ENCODE results near the gene EVI5L.

EVI5L gene

GRCh38 chr19:7863157-7863970 lies 33.3 kb downstream of the EVI5L start:
- Histone ChIP-seq H3K9me3 (no peaks in the 10 kb centered on the region), H3K36me3 (no peaks in the 10 kb centered on the region), H3K27me3 (no peaks in the 10 kb centered on the region), H3K4me3 (ENCODE audit: low read depth, low read length) (no peak overlapping the region), H3K4me1 (peaks cover 7% of the 10 kb centered on the region; the same call in 1 of the 2 replicates)
- DNase-seq = peak; percentile 21
- TF ChIP-seq, protein P1, sequence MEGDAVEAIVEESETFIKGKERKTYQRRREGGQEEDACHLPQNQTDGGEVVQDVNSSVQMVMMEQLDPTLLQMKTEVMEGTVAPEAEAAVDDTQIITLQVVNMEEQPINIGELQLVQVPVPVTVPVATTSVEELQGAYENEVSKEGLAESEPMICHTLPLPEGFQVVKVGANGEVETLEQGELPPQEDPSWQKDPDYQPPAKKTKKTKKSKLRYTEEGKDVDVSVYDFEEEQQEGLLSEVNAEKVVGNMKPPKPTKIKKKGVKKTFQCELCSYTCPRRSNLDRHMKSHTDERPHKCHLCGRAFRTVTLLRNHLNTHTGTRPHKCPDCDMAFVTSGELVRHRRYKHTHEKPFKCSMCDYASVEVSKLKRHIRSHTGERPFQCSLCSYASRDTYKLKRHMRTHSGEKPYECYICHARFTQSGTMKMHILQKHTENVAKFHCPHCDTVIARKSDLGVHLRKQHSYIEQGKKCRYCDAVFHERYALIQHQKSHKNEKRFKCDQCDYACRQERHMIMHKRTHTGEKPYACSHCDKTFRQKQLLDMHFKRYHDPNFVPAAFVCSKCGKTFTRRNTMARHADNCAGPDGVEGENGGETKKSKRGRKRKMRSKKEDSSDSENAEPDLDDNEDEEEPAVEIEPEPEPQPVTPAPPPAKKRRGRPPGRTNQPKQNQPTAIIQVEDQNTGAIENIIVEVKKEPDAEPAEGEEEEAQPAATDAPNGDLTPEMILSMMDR (IDR thresholded peaks at IDR 0.05; ENCODE audit: low read depth, low read length) = no peak

DNA sequence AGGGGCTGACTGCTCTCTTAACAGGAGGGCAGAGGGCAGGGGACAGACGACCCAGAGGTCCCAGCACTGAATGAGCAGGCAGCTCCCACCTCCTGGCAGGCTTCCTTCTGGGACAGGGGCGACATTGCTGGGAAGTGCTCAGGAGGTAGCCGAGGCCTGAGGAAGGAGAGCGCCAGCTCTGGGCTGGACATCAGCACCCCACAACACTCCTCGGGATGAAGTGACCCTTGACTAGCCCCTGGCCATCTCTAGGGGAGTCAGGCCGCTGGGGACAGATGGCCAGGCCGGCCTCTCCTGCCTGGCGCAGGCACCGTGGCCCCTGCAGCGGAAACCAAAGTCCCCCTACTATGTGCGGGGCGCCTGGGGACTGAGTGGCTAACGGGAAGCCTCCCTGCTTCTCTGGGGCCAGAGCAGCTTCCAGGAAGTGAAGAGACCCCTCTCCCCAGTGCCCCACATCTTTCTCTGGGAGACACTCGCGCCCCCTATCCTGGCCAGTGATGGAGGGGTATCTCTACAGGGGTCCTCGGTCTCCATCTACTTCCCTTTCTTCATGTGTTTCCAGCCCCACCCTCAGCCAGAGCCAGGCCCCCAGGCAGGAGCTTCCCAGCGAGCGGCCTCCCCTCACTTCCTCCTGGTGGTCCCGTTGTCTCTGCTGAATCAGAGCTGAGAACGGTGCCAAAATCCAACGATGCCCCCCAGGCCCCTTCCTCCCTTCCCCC lies 34.1 kb downstream of the EVI5L start:
- TF ChIP-seq, protein P1 (IDR thresholded peaks at IDR 0.05; ENCODE audit: low read depth, low read length) = no peak
- no peak for DNase-seq
- H3K27me3 ChIP-seq = no peaks in the 10 kb centered on the region
- peaks cover 7% of the 10 kb centered on the region; the same call in 1 of the 2 replicates for H3K4me1 ChIP-seq
- H3K9me3 ChIP-seq = no peaks in the 10 kb centered on the region
- H3K4me3 ChIP-seq (ENCODE audit: low read depth, low read length) = no peak overlapping the region
- H3K36me3 ChIP-seq = no peaks in the 10 kb centered on the region

DNA sequence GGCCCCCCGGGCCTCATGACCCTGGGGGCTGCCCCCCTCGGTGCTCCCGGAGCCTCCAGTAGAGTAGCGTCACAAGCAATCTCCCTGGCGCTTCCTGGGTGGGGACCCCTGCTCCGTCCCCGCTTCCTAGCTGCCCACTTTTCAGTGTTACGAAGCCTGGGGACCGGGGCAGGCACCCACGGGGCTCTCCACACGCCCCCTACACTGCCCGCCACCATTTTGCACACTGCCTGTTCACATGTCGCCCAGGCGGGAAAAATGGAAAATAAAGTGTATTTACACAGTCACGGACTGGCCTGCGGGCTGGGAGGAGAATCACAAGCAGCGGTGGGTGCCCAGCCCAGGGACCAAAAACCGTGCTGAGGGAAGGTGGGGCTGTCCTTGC lies 34.7 kb downstream of the EVI5L start:
- no peak for DNase-seq
- H3K9me3 ChIP-seq = no peaks in the 10 kb centered on the region
- H3K4me3 ChIP-seq (ENCODE audit: low read depth, low read length) = no peak overlapping the region
- peaks cover 7% of the 10 kb centered on the region; the same call in 1 of the 2 replicates for H3K4me1 ChIP-seq
- no peaks in the 10 kb centered on the region for H3K36me3 ChIP-seq
- H3K27me3 ChIP-seq = no peaks in the 10 kb centered on the region
- TF ChIP-seq, protein P1 (IDR thresholded peaks at IDR 0.05; ENCODE audit: low read depth, low read length) = no peak

GRCh38 chr19:7865262-7865911 lies 35.4 kb downstream of the EVI5L start:
- Histone ChIP-seq H3K36me3 (no peaks in the 10 kb centered on the region), H3K9me3 (no peaks in the 10 kb centered on the region), H3K27me3 (no peaks in the 10 kb centered on the region), H3K4me3 (ENCODE audit: low read depth, low read length) (no peak overlapping the region), H3K4me1 (peaks cover 7% of the 10 kb centered on the region; the same call in 1 of the 2 replicates)
- DNase-seq = no peak
- TF ChIP-seq, protein P1 (IDR thresholded peaks at IDR 0.05; ENCODE audit: low read depth, low read length) = no peak

- peaks cover 10% of the 10 kb centered on the region for H3K4me1 ChIP-seq
- no peaks in the 10 kb centered on the region for H3K36me3 ChIP-seq
- TF ChIP-seq, protein P1 (IDR thresholded peaks at IDR 0.05; ENCODE audit: low read depth, low read length) = no peak
- H3K4me3 ChIP-seq (ENCODE audit: low read depth, low read length) = no peak overlapping the region
- no peaks in the 10 kb centered on the region for H3K27me3 ChIP-seq
- no peaks in the 10 kb centered on the region for H3K9me3 ChIP-seq
- no peak for DNase-seq
Observed at GRCh38 chr19:7866399-7867091, 36.5 kb downstream of the EVI5L start.
